Measurements from ENCODE around the gene NUDT17.

- TF ChIP-seq POLR2A (IDR thresholded peaks at IDR 0.05; ENCODE audit: low read length), result no peak
- TF ChIP-seq GATA1 (IDR thresholded peaks at IDR 0.05; ENCODE audit: low read depth, low read length), result no peak
Measured at GRCh38 chr1:145885738-145886287, 40.4 kb downstream of the NUDT17 start, which contains the start of gene ANKRD35.
